Upper lobe of left lung (tissue), 4 donors: Measurements from ENCODE around the gene GIPC1.

Experiments
- CTCF ChIP-seq, 6 experiments: fragments of 450-650 bp in 4 of 6; fragments of 200-600 bp in 2 of 6; sonication (generic) in 2 of 6; IDR thresholded peaks; one replicate each; pipeline ENCODE4 v1.5.1; 2016 to 2019; ENCODE audit warnings: antibody characterized with exemption in 6 of 6
- POLR2A ChIP-seq, 4 donors: fragments of 450-650 bp; IDR thresholded peaks; one replicate each; pipeline ENCODE4 v1.5.1; 2016 to 2017; ENCODE audit warnings: antibody characterized with exemption in 4 of 4, mild to moderate bottlenecking in 2 of 4

GRCh38 chr19:14450168-14450874, 45.6 kb downstream of the GIPC1 start:
- TF ChIP-seq CTCF (IDR thresholded peaks at IDR 0.05), result no peak
- TF ChIP-seq POLR2A (IDR thresholded peaks at IDR 0.05), result no peak
